ENCODE results near the gene LRRC8D. TPM values are rescaled to one million over a fixed set of nuclear protein-coding genes. Genes with fewer than 3 reads are reported as not detected.

The LRRC8D gene
- total and polyA plus RNA-seq, 4 donors, result 7.1 to 17.4 (median 14.4) TPM

GRCh38 chr1:89831462-89832120 lies 10.8 kb downstream of the LRRC8D start:
- H3K4me1 ChIP-seq (ENCODE audit: control insufficient read depth in 4 of 4, insufficient read depth in 4 of 4, low read length in 3 of 4), result peaks cover 12 to 56% (median 46%) of the 10 kb centered on the region in 4 donors
- WGBS, result 47% methylated on average over 7 of the region's 7 CpGs
- H3K36me3 ChIP-seq (ENCODE audit: control insufficient read depth in 4 of 4, insufficient read depth in 3 of 4, low read depth in 1 of 4, low read length in 3 of 4), result peaks cover 0 to 7% (median 0%) of the 10 kb centered on the region in 4 donors
- DNase-seq (ENCODE audit: low spot score), result no peak
- H3K27me3 ChIP-seq (ENCODE audit: control insufficient read depth in 4 of 4, insufficient read depth in 4 of 4, low read length in 3 of 4), result no peaks in the 10 kb centered on the region
- no peak overlapping the region for H3K9ac ChIP-seq (ENCODE audit: low read depth in 1 of 2, low read length in 2 of 2)
- peak; percentile 50 to 55 for TF ChIP-seq HNF4A (conservative IDR thresholded peaks at IDR 0.05)
- no peak for TF ChIP-seq RXRA (IDR thresholded peaks at IDR 0.05)
- H3K27ac ChIP-seq (ENCODE audit: low read depth in 1 of 2, low read length in 2 of 2), result peak overlapping the region in 1 of 2 donors; percentile 47
- no peaks in the 10 kb centered on the region for H3K9me3 ChIP-seq (ENCODE audit: control insufficient read depth in 4 of 4, low read length in 3 of 4)
- H3K4me3 ChIP-seq (ENCODE audit: low read depth in 1 of 3, low read length in 3 of 3), result no peak overlapping the region

GRCh38 chr1:89832496-89833127 lies 11.8 kb downstream of the LRRC8D start:
- no peaks in the 10 kb centered on the region for H3K9me3 ChIP-seq (ENCODE audit: control insufficient read depth in 4 of 4, low read length in 3 of 4)
- no peak for DNase-seq (ENCODE audit: low spot score)
- H3K4me3 ChIP-seq (ENCODE audit: low read depth in 1 of 3, low read length in 3 of 3), result no peak overlapping the region
- TF ChIP-seq SP1 (IDR thresholded peaks at IDR 0.05), result no peak
- TF ChIP-seq REST (IDR thresholded peaks at IDR 0.05), result no peak
- no peak for TF ChIP-seq ZBTB33 (IDR thresholded peaks at IDR 0.05)
- no peak for TF ChIP-seq JUND (IDR thresholded peaks at IDR 0.05)
- TF ChIP-seq NR2F2 (IDR thresholded peaks at IDR 0.05), result no peak
- TF ChIP-seq RAD21 (IDR thresholded peaks at IDR 0.05), result no peak
- H3K27me3 ChIP-seq (ENCODE audit: control insufficient read depth in 4 of 4, insufficient read depth in 4 of 4, low read length in 3 of 4), result no peaks in the 10 kb centered on the region
- no peak overlapping the region for H3K9ac ChIP-seq (ENCODE audit: low read depth in 1 of 2, low read length in 2 of 2)
- no peak overlapping the region for H3K27ac ChIP-seq (ENCODE audit: low read depth in 1 of 2, low read length in 2 of 2)
- H3K4me1 ChIP-seq (ENCODE audit: control insufficient read depth in 4 of 4, insufficient read depth in 4 of 4, low read length in 3 of 4), result peaks cover 11 to 65% (median 56%) of the 10 kb centered on the region in 4 donors
- H3K36me3 ChIP-seq (ENCODE audit: control insufficient read depth in 4 of 4, insufficient read depth in 3 of 4, low read depth in 1 of 4, low read length in 3 of 4), result peaks cover 0 to 7% (median 0%) of the 10 kb centered on the region in 4 donors
- WGBS, result 68% methylated on average over 6 of the region's 6 CpGs

GRCh38 chr1:89833183-89834082 lies 12.6 kb downstream of the LRRC8D start:
- WGBS, result 60% methylated on average over 7 of the region's 7 CpGs
- H3K27me3 ChIP-seq (ENCODE audit: control insufficient read depth in 4 of 4, insufficient read depth in 4 of 4, low read length in 3 of 4), result no peaks in the 10 kb centered on the region
- peaks cover 10 to 65% (median 56%) of the 10 kb centered on the region in 4 donors for H3K4me1 ChIP-seq (ENCODE audit: control insufficient read depth in 4 of 4, insufficient read depth in 4 of 4, low read length in 3 of 4)
- no peak overlapping the region for H3K4me3 ChIP-seq (ENCODE audit: low read depth in 1 of 3, low read length in 3 of 3)
- peaks cover 0 to 1% (median 0%) of the 10 kb centered on the region in 4 donors for H3K36me3 ChIP-seq (ENCODE audit: control insufficient read depth in 4 of 4, insufficient read depth in 3 of 4, low read depth in 1 of 4, low read length in 3 of 4)
- H3K9ac ChIP-seq (ENCODE audit: low read depth in 1 of 2, low read length in 2 of 2), result no peak overlapping the region
- no peaks in the 10 kb centered on the region for H3K9me3 ChIP-seq (ENCODE audit: control insufficient read depth in 4 of 4, low read length in 3 of 4)
- no peak for DNase-seq (ENCODE audit: low spot score)
- no peak overlapping the region for H3K27ac ChIP-seq (ENCODE audit: low read depth in 1 of 2, low read length in 2 of 2)
- TF ChIP-seq RAD21 (IDR thresholded peaks at IDR 0.05), result peak in 1 of 2 donors; percentile 15
- no peak for TF ChIP-seq CTCF (IDR thresholded peaks at IDR 0.05; ENCODE audit: low read depth, low read length, missing input control)
- TF ChIP-seq GABPA (IDR thresholded peaks at IDR 0.05 in 1 of 2, conservative IDR thresholded peaks at IDR 0.05 in 1 of 2), result no peak
- no peak for TF ChIP-seq FOXA2 (IDR thresholded peaks at IDR 0.05)
- TF ChIP-seq NR2F2 (IDR thresholded peaks at IDR 0.05), result no peak
- TF ChIP-seq SP1 (IDR thresholded peaks at IDR 0.05), result peak; percentile 16
- no peak for TF ChIP-seq FOXA1 (IDR thresholded peaks at IDR 0.05)
- TF ChIP-seq HNF4A (conservative IDR thresholded peaks at IDR 0.05), result peak in 1 of 2 donors; percentile 11
- no peak for TF ChIP-seq ZBTB33 (IDR thresholded peaks at IDR 0.05)
- no peak for TF ChIP-seq EGR1 (IDR thresholded peaks at IDR 0.05; ENCODE audit: low read depth in 2 of 2)
- no peak for TF ChIP-seq TAF1 (conservative IDR thresholded peaks at IDR 0.05)

Measured in liver (tissue), 9 donors.